Measurements from ENCODE around the gene MED13. TPM values are rescaled to one million over a fixed set of nuclear protein-coding genes. Genes with fewer than 3 reads are reported as not detected.

Gene MED13
- polyA plus RNA-seq, 1 donor (not counting 4 experiments of a cell fraction or from before 2014, with no cell fraction given) = 21.4 TPM

- no peak for DNase-seq (ENCODE audit: low read depth, low spot score)
- dilution Hi-C loops (cut with MboI; ENCODE audit: extremely low pct_ligation_motif_present, low sequenced_read_pairs) = no loop called here
- H3K9ac ChIP-seq (ENCODE audit: control insufficient read depth, extremely low read depth, insufficient read depth, low read length) = no peak overlapping the region
- no peaks in the 10 kb centered on the region for H3K9me1 ChIP-seq (ENCODE audit: control insufficient read depth, extremely low read depth, insufficient read depth, low read length)
- H3K79me2 ChIP-seq (ENCODE audit: control insufficient read depth, insufficient read depth, low read length) = no peaks in the 10 kb centered on the region
- H3K4me3 ChIP-seq (ENCODE audit: control insufficient read depth in 2 of 3, extremely low read depth in 1 of 3, insufficient read depth in 2 of 3, low read depth in 1 of 3, low read length in 3 of 3) = no peak overlapping the region
- no peaks in the 10 kb centered on the region for H3K4me1 ChIP-seq (ENCODE audit: control insufficient read depth, extremely low read depth, insufficient read depth, low read length)
- no peaks in the 10 kb centered on the region for H3K36me3 ChIP-seq (ENCODE audit: control insufficient read depth in 2 of 2, extremely low read depth in 1 of 2, insufficient read depth in 2 of 2, low read length in 2 of 2)
- no peaks in the 10 kb centered on the region for H3K9me3 ChIP-seq (ENCODE audit: control insufficient read depth, low read depth, low read length)
- TF ChIP-seq CTCF (optimal IDR thresholded peaks at IDR 0.05 in 1 of 3, IDR thresholded peaks at IDR 0.05 in 1 of 3, conservative IDR thresholded peaks at IDR 0.05 in 1 of 3; ENCODE audit: extremely low read depth in 1 of 3, insufficient read depth in 2 of 3, low read length in 3 of 3) (no peak), EZH2 (IDR thresholded peaks at IDR 0.05; ENCODE audit: low read length) (no peak)
- FAIRE-seq = no peak
- no peak overlapping the region for H2AFZ ChIP-seq (ENCODE audit: control insufficient read depth, low read length)
- H3K27me3 ChIP-seq (ENCODE audit: control insufficient read depth, extremely low read depth, insufficient read depth, low read length) = no peaks in the 10 kb centered on the region
- no peak overlapping the region for H3K4me2 ChIP-seq (ENCODE audit: control insufficient read depth, extremely low read depth, insufficient read depth, low read depth, low read length)
- H3K27ac ChIP-seq (ENCODE audit: control insufficient read depth, insufficient read depth, low read length) = no peak overlapping the region
- H4K20me1 ChIP-seq (ENCODE audit: control insufficient read depth, extremely low read depth, insufficient read depth, low read length) = no peaks in the 10 kb centered on the region
These were observed 40.8 kb upstream of the MED13 start for GRCh38 chr17:62105861-62106260.

- Histone ChIP-seq H2AFZ (ENCODE audit: control insufficient read depth, low read length) (no peak overlapping the region), H3K9me3 (ENCODE audit: control insufficient read depth, low read depth, low read length) (no peaks in the 10 kb centered on the region), H3K9ac (ENCODE audit: control insufficient read depth, extremely low read depth, insufficient read depth, low read length) (no peak overlapping the region), H3K9me1 (ENCODE audit: control insufficient read depth, extremely low read depth, insufficient read depth, low read length) (no peaks in the 10 kb centered on the region), H3K4me2 (ENCODE audit: control insufficient read depth, extremely low read depth, insufficient read depth, low read depth, low read length) (no peak overlapping the region), H3K27ac (ENCODE audit: control insufficient read depth, insufficient read depth, low read length) (no peak overlapping the region), H3K4me1 (ENCODE audit: control insufficient read depth, extremely low read depth, insufficient read depth, low read length) (no peaks in the 10 kb centered on the region), H3K36me3 (ENCODE audit: control insufficient read depth in 2 of 2, extremely low read depth in 1 of 2, insufficient read depth in 2 of 2, low read length in 2 of 2) (no peaks in the 10 kb centered on the region), H3K27me3 (ENCODE audit: control insufficient read depth, extremely low read depth, insufficient read depth, low read length) (no peaks in the 10 kb centered on the region), H4K20me1 (ENCODE audit: control insufficient read depth, extremely low read depth, insufficient read depth, low read length) (no peaks in the 10 kb centered on the region), H3K79me2 (ENCODE audit: control insufficient read depth, insufficient read depth, low read length) (no peaks in the 10 kb centered on the region), H3K4me3 (ENCODE audit: control insufficient read depth in 2 of 3, extremely low read depth in 1 of 3, insufficient read depth in 2 of 3, low read depth in 1 of 3, low read length in 3 of 3) (no peak overlapping the region)
- no peak for TF ChIP-seq CTCF (optimal IDR thresholded peaks at IDR 0.05 in 1 of 3, IDR thresholded peaks at IDR 0.05 in 1 of 3, conservative IDR thresholded peaks at IDR 0.05 in 1 of 3; ENCODE audit: extremely low read depth in 1 of 3, insufficient read depth in 2 of 3, low read length in 3 of 3)
- no peak for TF ChIP-seq EZH2 (IDR thresholded peaks at IDR 0.05; ENCODE audit: low read length)
- dilution Hi-C loops (cut with MboI; ENCODE audit: extremely low pct_ligation_motif_present, low sequenced_read_pairs) = no loop called here
- no peak for FAIRE-seq
- DNase-seq (ENCODE audit: low read depth, low spot score) = no peak
These were observed 40.3 kb upstream of the MED13 start for GRCh38 chr17:62105357-62105756.

Measured in keratinocyte (primary cell).